ENCODE measurements around the gene TRPM2. TPM values are rescaled to one million over a fixed set of nuclear protein-coding genes. Genes with fewer than 3 reads are reported as not detected.
A peak's percentile ranks its signal among the peaks of the same experiment; 100 is the strongest.

Gene TRPM2
- total RNA-seq, 1 donor from 2014 or later = 1.4 TPM

DNA sequence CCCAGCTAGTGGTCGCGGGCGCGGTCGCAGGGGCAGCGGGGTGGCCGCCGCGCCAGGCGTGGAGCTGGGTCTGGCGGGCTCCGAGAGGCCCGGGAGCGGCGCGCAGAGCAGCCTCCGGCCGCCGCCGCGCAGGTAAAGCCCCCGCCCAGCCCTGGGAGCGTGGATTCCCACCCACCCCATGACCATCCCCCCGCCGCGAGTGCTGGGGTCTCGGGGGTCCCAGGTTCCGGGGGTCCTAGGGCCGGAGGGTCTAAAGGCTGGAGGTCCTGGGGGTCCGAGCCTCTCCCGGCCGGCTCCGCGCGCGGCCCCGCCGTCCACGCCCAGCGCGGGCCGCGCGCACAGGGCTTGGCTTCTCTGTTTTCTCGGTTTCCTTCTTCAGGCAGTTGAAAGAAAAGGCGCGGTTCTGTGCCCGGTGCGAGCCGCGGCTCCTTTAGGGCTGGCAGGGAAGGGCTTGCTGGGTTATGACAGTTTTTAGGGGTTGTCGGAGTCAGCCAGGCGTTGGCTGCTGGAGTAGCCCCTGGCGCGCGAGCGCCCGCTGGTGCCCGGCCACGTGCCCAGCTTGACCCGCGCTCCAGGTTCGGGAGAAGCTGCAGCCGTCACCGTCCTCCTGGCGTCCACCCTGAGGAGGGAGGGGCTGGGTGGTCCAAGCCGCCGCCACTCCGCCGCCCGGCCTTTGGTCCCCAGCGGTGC is 102.2 kb downstream of the TRPM2 start:
- DNase-seq (ENCODE audit: low spot score) = peak; percentile 88
- ATAC-seq = peak; percentile 65

DNA sequence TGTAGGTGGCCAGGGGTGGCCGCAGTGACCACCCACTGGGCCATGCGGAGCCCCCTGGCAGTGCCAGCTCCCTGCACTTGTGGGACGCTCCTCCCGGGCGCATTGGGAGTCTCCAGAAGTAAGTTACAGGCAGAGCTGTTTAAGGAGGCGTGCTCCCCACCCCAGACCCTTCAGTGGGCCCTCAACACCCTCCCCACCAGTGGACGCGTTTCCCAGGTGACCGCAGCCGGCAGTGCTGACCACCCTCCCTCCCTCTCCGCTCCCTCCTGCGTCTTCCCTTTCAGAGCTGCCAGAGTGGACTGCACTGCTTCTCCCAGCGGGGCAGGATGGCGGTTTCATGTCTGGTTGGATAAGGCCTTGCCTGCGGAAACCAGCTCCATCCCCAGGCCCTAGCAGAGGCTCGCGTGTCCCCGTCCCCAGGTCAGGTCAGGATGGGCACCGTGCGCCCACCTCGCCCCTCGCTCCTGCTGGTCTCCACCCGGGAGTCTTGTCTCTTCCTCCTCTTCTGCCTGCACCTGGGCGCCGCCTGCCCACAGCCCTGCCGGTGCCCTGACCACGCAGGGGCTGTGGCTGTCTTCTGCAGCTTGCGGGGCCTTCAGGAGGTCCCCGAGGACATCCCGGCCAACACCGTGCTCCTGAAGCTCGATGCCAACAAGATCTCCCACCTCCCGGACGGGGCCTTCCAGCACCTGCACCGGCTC is 102.9 kb downstream of the TRPM2 start:
- no peak for DNase-seq (ENCODE audit: low spot score)
- peak; percentile 4 for ATAC-seq

GRCh38 chr21:44456915-44457736 is 103.7 kb downstream of the TRPM2 start:
- no peak for DNase-seq (ENCODE audit: low spot score)
- no peak for ATAC-seq

DNA sequence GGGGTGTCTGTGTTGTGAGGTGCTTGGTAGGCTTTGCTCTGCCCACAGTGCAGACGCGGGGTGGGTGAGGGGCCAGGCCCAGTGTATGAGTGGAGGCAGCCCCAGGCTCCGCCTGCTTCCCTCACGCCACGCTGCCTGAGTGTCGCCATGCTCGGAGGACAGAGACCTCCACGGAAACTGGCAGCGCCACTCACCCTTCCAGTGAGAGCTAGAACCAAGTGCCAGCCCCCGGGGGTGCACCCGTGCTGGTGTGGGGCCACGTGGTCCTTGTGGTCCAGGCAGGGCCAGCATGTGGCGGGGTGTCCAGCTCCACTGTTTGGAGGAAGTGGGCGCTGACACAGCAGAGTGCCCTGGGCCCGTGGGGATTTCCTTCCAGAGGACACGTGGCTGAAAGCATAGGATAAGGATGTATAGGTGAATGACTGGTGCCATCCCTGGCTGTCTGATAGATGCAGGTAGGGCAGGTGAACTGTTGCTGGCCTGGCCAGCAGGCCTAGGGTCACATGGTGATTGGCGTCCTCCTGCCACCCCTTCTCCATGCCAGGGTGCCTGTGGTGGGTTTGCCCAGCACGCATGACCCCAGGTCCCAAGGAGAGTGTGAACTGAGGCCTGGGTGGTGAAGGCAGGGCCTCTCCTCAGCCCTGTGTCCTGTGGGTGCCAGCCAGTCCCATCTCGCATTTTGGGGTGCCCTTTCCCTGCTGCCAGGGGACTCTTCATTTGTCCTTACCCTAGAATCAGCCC is 105.7 kb downstream of the TRPM2 start:
- DNase-seq (ENCODE audit: low spot score) (no peak), ATAC-seq (no peak)

DNA sequence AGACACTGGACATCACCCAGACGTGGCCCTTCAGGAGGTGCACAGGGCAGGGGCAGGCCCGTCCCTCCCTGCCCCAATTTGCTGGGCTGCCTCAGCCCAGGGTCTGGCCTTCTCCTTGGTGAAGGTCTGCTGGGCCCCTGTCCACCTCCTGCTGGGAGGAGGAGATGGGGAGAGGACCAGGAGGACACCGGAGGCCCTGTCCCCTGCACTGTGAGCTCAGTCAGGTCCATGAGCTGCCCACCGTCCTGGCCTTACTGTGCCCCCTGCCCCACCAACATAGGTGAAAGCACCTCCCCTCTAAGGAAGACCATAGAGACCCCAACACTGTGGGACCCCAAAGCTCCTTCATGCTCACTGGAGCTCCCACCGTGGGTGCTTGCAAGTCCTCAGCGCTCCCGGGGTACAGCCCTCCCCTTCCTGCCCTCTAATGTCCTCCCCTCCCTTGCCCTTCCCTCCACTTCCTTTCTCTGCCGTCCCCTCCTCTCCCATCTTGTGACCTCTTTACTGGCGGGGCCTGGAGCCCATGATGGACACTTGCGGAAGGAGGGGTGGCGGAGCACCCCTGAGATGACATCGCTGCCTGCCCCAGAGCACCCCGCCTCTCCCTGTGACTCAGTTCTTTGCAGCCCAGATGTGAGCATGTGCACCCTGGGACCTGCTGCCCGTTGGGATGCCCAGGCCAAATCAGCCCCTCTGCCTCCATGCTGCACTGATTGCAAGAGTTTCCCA is 106.5 kb downstream of the TRPM2 start:
- DNase-seq (ENCODE audit: low spot score) (peak; percentile 42), ATAC-seq (no peak)

DNA sequence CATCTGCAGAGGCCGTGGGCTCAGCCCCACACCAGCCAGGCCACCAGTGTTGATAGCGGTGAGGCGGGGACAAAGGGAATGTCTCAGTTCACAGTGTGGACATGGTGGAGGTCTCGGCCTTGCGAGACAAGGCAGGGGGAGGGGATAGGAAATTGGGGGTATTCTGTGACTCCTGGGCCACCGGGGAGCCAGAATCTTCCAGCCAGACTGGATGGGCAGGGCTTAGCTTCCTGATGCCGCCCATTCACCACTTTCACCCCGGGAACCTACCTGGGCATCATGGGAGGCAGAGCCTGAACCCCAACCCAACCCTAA is 107.0 kb downstream of the TRPM2 start:
- ATAC-seq = no peak
- no peak for DNase-seq (ENCODE audit: low spot score)

- no peak for ATAC-seq
- DNase-seq (ENCODE audit: low spot score) = peak; percentile 47
Measured at GRCh38 chr21:44461005-44461404, 107.6 kb downstream of the TRPM2 start.

DNA sequence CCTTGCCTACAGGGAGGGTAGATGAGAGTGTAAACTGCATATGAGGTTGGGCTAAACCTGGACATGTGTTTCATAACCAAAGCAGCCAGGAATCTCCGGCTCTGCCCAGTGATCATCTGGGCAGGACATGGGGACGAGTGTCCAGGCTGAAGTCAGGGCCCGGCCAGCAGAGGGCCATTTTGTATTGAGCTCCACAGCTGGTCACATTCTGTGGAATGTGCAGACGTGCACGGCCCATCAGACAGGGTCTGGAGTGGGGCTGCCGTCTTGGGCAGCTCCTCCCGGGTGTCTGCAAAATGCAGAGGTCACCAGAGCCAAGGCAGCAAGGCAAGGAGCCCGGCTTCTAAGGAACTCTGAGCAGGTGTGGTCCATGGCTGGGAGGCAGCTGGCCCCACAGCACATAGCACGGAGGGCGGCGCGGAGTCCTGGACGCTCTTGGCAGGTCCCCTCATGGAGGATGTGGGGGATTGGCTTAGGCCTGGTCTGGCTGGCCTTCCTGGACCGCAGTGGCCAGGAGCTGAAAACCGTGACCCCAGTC is 108.1 kb downstream of the TRPM2 start:
- peak; percentile 73 for ATAC-seq
- peak; percentile 80 for DNase-seq (ENCODE audit: low spot score)

DNA sequence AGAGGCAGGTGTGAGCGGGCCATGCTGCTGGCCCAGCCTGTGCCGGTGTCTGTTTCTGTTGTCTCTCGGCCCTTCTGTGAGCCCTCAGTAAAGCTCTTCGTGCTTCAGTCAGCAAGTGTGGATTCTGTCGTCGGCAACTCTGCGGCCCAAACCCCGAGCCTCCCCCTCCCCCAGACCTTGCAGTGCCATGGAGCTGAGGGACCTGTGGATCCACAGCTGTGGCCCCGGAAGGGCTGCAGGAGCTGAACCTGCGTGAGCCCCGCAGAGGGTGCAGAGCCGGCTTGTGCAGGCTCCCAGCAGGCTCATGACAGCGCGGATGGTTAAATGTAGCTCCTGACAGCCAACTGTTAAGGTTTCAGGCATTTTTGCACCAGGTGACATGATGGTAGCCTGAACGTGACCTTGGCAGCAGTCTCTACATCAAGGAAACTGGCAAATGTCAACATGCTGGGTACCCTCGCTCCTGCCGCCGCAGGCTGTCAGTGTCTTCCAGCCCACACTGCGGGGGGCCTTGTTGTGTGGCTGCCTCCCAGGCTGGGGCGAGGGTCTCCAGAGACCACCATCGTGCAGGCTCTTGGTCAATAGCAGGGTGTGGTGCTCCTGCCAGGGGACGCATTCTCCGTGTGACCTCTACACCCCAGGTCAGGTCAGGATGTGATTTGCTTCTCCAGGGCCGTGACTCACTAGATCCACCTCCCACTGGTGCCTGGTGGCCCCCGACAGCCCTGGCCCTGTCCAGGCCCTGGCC is 108.8 kb downstream of the TRPM2 start:
- DNase-seq (ENCODE audit: low spot score) = no peak
- ATAC-seq = no peak

- DNase-seq (ENCODE audit: low spot score) (no peak), ATAC-seq (no peak)
Measured at GRCh38 chr21:44462834-44463200, 109.4 kb downstream of the TRPM2 start.

GRCh38 chr21:44463724-44464123 is 110.3 kb downstream of the TRPM2 start:
- peak; percentile 41 for DNase-seq (ENCODE audit: low spot score)
- no peak for ATAC-seq

- no peak for DNase-seq (ENCODE audit: low spot score)
Measured at GRCh38 chr21:44464351-44464750, 110.9 kb downstream of the TRPM2 start.

GRCh38 chr21:44466351-44466954 is 113.0 kb downstream of the TRPM2 start:
- DNase-seq (ENCODE audit: low spot score) (peak; percentile 43), ATAC-seq (no peak)

More at GRCh38 chr21:44464351-44464750, 110.9 kb downstream of the TRPM2 start:
- no peak for ATAC-seq

DNA sequence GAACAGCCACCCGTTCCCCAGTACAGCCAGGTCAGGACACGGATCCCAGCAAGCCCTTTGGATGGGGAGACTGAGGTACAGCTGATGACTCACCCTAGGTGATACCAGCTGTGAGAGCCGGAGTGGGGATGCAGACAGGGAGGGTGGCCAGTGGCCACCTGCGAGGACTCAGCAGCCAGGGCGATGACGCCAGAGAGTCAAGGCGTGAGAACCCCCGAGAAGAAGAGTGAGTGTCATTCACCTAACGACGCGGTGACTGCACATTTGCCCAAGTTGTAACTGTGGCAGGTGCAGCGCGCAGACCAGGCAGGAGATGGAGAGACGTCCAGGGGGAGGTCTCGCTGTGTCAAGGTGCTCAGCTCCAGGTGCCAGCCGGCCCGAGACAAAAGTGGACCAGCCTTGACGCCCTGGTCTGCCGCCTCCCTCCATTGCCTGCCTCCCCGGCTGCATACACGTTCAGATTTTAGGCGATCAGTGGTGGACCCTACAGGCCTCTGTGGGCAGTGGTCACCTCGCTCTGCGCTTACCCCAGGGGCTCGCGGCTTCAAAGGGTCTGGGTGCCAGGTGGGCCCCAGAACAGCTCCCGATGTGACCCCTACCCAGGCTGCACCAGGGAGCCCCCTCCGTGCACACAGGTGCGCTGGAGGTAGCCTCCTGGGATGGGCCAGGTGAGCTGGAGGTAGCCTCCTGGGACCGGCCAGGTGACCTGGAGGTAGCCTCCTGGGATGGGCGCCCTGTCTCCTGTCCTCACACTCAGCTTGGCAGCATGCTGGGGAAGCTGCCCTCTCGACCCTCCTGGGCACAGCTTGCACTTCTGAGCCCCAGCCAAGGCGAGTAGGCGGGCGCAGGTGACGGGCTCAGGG is 113.8 kb downstream of the TRPM2 start:
- DNase-seq (ENCODE audit: low spot score) (peak; percentile 86), ATAC-seq (peak; percentile 93)

GRCh38 chr21:44467859-44468195 is 114.4 kb downstream of the TRPM2 start:
- DNase-seq (ENCODE audit: low spot score) (no peak), ATAC-seq (no peak)

GRCh38 chr21:44471341-44471740 is 117.9 kb downstream of the TRPM2 start:
- ATAC-seq (no peak), DNase-seq (ENCODE audit: low spot score) (no peak)

DNA sequence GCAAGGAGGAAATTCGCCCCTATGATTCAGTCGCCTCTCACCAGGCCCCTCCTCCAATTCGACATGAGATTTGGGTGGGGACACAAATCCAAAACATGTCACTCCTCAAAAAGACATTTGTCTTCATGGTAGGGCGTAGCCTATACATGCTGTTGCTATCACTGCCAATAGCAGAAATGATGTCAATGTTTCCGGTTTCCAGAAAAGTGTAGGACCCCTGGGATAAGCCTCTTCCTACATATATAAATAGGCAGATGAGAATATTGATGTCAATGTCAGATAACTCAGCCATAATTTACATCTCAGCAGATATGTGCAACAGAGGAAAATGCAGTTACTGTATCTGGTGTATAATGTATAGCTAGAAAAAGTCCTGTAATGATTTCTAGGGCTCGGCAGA is 118.6 kb downstream of the TRPM2 start:
- no peak for DNase-seq (ENCODE audit: low spot score)
- ATAC-seq = no peak

GRCh38 chr21:44473915-44474555 is 120.6 kb downstream of the TRPM2 start:
- ATAC-seq (no peak), DNase-seq (ENCODE audit: low spot score) (no peak)

Data from left lobe of liver (tissue), 2 donors.